HepG2 (cell line): ENCODE results near the gene SLC12A9. TPM values are rescaled to one million over a fixed set of nuclear protein-coding genes. Genes with fewer than 3 reads are reported as not detected.

Source experiments
- ARNT2 ChIP-seq: sonication (generic); formaldehyde crosslinking; IDR thresholded peaks from 2 replicates; pipeline ENCODE4 v1.8.0; 2022; ENCODE audit warnings: mild to moderate bottlenecking, low read depth, missing genetic modification reagents, moderate library complexity
- BCL3 ChIP-seq: sonication (generic); formaldehyde crosslinking; IDR thresholded peaks from 2 replicates; pipeline ENCODE4 v1.5.1; 2020; ENCODE audit warnings: mild to moderate bottlenecking, missing genetic modification reagents, moderate library complexity
- DMAP1 ChIP-seq: IDR thresholded peaks from 2 replicates; pipeline ENCODE4 v1.6.1; 2016
- IRF9 ChIP-seq: sonication (generic); formaldehyde crosslinking; IDR thresholded peaks from 2 replicates; pipeline ENCODE4 v1.8.0; 2022; ENCODE audit warnings: missing genetic modification reagents, mild to moderate bottlenecking, borderline replicate concordance
- MTA1 ChIP-seq: sonication (generic); formaldehyde crosslinking; IDR thresholded peaks from 2 replicates; pipeline ENCODE4 v1.4.0; 2020; ENCODE audit warnings: missing genetic modification reagents, mild to moderate bottlenecking, borderline replicate concordance
- PREB ChIP-seq: sonication (generic); formaldehyde crosslinking; IDR thresholded peaks from 2 replicates; pipeline ENCODE4 v1.4.0; 2020; ENCODE audit warnings: missing genetic modification reagents
- SNAPC4 ChIP-seq: sonication (generic); formaldehyde crosslinking; IDR thresholded peaks from 2 replicates; pipeline ENCODE4 v1.4.0; 2020; ENCODE audit warnings: mild to moderate bottlenecking, missing genetic modification reagents
- STAT6 ChIP-seq: sonication (generic); formaldehyde crosslinking; IDR thresholded peaks from 2 replicates; pipeline ENCODE4 v1.4.0; 2020; ENCODE audit warnings: missing genetic modification reagents, mild to moderate bottlenecking, borderline replicate concordance
- TARDBP ChIP-seq: sonication (generic); formaldehyde crosslinking; IDR thresholded peaks from 2 replicates; pipeline ENCODE4 v1.8.0; 2022; ENCODE audit warnings: mild to moderate bottlenecking, missing genetic modification reagents
- ZMAT5 ChIP-seq: sonication (generic); formaldehyde crosslinking; IDR thresholded peaks from 2 replicates; pipeline ENCODE4 v1.5.0; 2020; ENCODE audit warnings: mild to moderate bottlenecking, low read depth, missing genetic modification reagents, borderline replicate concordance
- ZNF224 ChIP-seq: sonication (generic); formaldehyde crosslinking; IDR thresholded peaks from 2 replicates; pipeline ENCODE4 v1.5.0; 2020; ENCODE audit warnings: mild to moderate bottlenecking, missing genetic modification reagents
- ZNF430 ChIP-seq: sonication (generic); formaldehyde crosslinking; IDR thresholded peaks from 2 replicates; pipeline ENCODE4 v1.9.0; 2021; ENCODE audit warnings: mild to moderate bottlenecking, missing genetic modification reagents
- ZNF441 ChIP-seq: sonication (generic); formaldehyde crosslinking; IDR thresholded peaks from 2 replicates; pipeline ENCODE4 v1.7.0; 2021; ENCODE audit warnings: missing genetic modification reagents, borderline replicate concordance
- ZNF644 ChIP-seq: IDR thresholded peaks from 2 replicates; pipeline ENCODE4 v1.6.1; 2016; ENCODE audit warnings: low read depth
- ZNF746 ChIP-seq: sonication (generic); formaldehyde crosslinking; IDR thresholded peaks from 2 replicates; pipeline ENCODE4 v1.8.0; 2022; ENCODE audit warnings: mild to moderate bottlenecking, missing genetic modification reagents
- ZNF850 ChIP-seq: sonication (generic); formaldehyde crosslinking; conservative IDR thresholded peaks from 2 replicates; pipeline ENCODE4 v1.9.0; 2021; ENCODE audit warnings: mild to moderate bottlenecking, missing genetic modification reagents
- ZSCAN22 ChIP-seq: sonication (generic); formaldehyde crosslinking; IDR thresholded peaks from 2 replicates; pipeline ENCODE4 v1.4.0; 2020; ENCODE audit warnings: mild to moderate bottlenecking, missing genetic modification reagents
- polyA plus RNA-seq, 8 experiments: library from polyadenylated mRNA; depleted of rRNA in 3 of 8; stranded (reverse) in 7 of 8; unstranded in 1 of 8; fragments of >200 nt; fragmentation: Illumina TruSeq in 4 of 8; extraction: Trizol in 4 of 8; gene quantifications; 2 replicates each; pipeline versions ENCODE4 v1.2.1 to v1.2.3, GENCODE V29; 2011 to 2016; ENCODE audit warnings: low read depth in 4 of 8, missing spikeins in 1 of 8, mixed read lengths in 1 of 8; ENCODE audit not compliant: insufficient read depth in 1 of 8
- total RNA-seq, 5 experiments: library from RNA; depleted of rRNA; stranded (reverse); fragments of >200 nt; fragmentation: Illumina TruSeq; extraction: Trizol; gene quantifications; 2 replicates each; pipeline ENCODE4 v1.2.3, GENCODE V29; 2016; ENCODE audit warnings: low read depth in 1 of 5

SLC12A9 gene
- total and polyA plus RNA-seq, 2 of the 13 experiments (the other 11 are each of a cell fraction or from before 2014, with no cell fraction given) = 8.7 to 16.6 TPM

GRCh38 chr7:100895956-100896731 lies 43.6 kb downstream of the SLC12A9 start (continued):
- TF ChIP-seq PREB (CRISPR knock-in tag) = no peak
- TF ChIP-seq ZNF746 (CRISPR knock-in tag) = no peak
- no peak for TF ChIP-seq BCL3 (CRISPR knock-in tag)
- TF ChIP-seq ZMAT5 = no peak
- TF ChIP-seq ZNF644 (CRISPR knock-in tag) = no peak
- no peak for TF ChIP-seq SNAPC4
- no peak for TF ChIP-seq STAT6 (CRISPR knock-in tag)
- no peak for TF ChIP-seq IRF9 (CRISPR knock-in tag)
- no peak for TF ChIP-seq ZNF430 (CRISPR knock-in tag)
- peak; percentile 92 for TF ChIP-seq MTA1
- TF ChIP-seq ZNF441 = no peak
- no peak for TF ChIP-seq TARDBP (CRISPR knock-in tag)
- no peak for TF ChIP-seq ZNF850 (CRISPR knock-in tag)
- no peak for TF ChIP-seq ARNT2
- TF ChIP-seq ZSCAN22 (CRISPR knock-in tag) = no peak
- no peak for TF ChIP-seq ZNF224 (CRISPR knock-in tag)
- no peak for TF ChIP-seq DMAP1 (CRISPR knock-in tag)
